ENCODE measurements around the gene LIPC. TPM values are rescaled to one million over a fixed set of nuclear protein-coding genes. Genes with fewer than 3 reads are reported as not detected.

LIPC gene
- polyA plus RNA-seq, 1 experiment, result 0.31 TPM

GRCh38 chr15:58404020-58404419 is 27.8 kb upstream of the LIPC start:
- POLR2A ChIA-PET, result no interaction called here
- Histone ChIP-seq H3K4me3 (ENCODE audit: low read depth, low read length) (no peak overlapping the region), H3K27me3 (ENCODE audit: control insufficient read depth, insufficient read depth, low read length) (no peaks in the 10 kb centered on the region; the same call in 1 of the 2 replicates), H3K36me3 (ENCODE audit: control insufficient read depth, insufficient read depth, low read length) (no peaks in the 10 kb centered on the region)
- CTCF ChIA-PET, result interaction anchor here (1.3 kb wide), 1 partner anchor 11 kb away, joined by 4 read pairs; no protein-coding TSS in a partner anchor
- no peak for DNase-seq (ENCODE audit: low read depth)
- TF ChIP-seq CTCF (IDR thresholded peaks at IDR 0.05; ENCODE audit: insufficient read depth, low read depth, low read length), result no peak

- no peaks in the 10 kb centered on the region for H3K36me3 ChIP-seq (ENCODE audit: control insufficient read depth, insufficient read depth, low read length)
- no peak for DNase-seq (ENCODE audit: low read depth)
- no peak for TF ChIP-seq CTCF (IDR thresholded peaks at IDR 0.05; ENCODE audit: insufficient read depth, low read depth, low read length)
- POLR2A ChIA-PET, result no interaction called here
- no peak overlapping the region for H3K4me3 ChIP-seq (ENCODE audit: low read depth, low read length)
- CTCF ChIA-PET, result interaction anchor here (0.7 to 1.3 kb wide), 5 partner anchors 9 to 1452 kb away, joined by 3 to 4 read pairs (median 3); no protein-coding TSS in a partner anchor
- no peaks in the 10 kb centered on the region; the same call in 1 of the 2 replicates for H3K27me3 ChIP-seq (ENCODE audit: control insufficient read depth, insufficient read depth, low read length)
These were observed 27.1 kb upstream of the LIPC start for GRCh38 chr15:58404722-58405121.

DNA sequence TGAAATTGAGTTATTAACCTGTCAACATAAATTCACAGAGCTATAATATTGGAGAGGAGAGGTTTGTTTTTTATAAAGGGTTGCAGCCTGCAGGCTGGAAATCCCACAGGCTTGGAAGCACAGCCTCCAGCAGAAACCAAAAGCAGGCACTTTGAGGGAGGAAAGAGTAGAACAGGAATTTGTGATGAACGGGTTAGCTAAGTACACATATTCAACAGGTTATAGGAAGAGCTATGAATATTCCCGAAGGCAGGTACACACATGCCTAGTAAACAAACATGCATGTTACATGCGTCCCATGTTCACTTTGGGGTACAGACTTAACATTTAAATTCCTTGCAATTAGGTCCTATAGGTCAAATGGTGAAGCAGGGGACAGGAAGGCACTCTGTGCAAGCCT is 25.9 kb upstream of the LIPC start:
- no peaks in the 10 kb centered on the region; the same call in 1 of the 2 replicates for H3K27me3 ChIP-seq (ENCODE audit: control insufficient read depth, insufficient read depth, low read length)
- no peaks in the 10 kb centered on the region for H3K36me3 ChIP-seq (ENCODE audit: control insufficient read depth, insufficient read depth, low read length)
- H3K4me3 ChIP-seq (ENCODE audit: low read depth, low read length), result no peak overlapping the region
- TF ChIP-seq CTCF (IDR thresholded peaks at IDR 0.05; ENCODE audit: insufficient read depth, low read depth, low read length), result no peak
- POLR2A ChIA-PET, result no interaction called here
- CTCF ChIA-PET, result interaction anchor here (1.0 to 1.2 kb wide), 2 partner anchors 14 to 23 kb away, joined by 3 read pairs; no protein-coding TSS in a partner anchor
- no peak for DNase-seq (ENCODE audit: low read depth)

- Histone ChIP-seq H3K4me3 (ENCODE audit: low read depth, low read length) (no peak overlapping the region), H3K36me3 (ENCODE audit: control insufficient read depth, insufficient read depth, low read length) (no peaks in the 10 kb centered on the region), H3K27me3 (ENCODE audit: control insufficient read depth, insufficient read depth, low read length) (no peaks in the 10 kb centered on the region; the same call in 1 of the 2 replicates)
- CTCF ChIA-PET, result interaction anchor here (0.6 kb wide), 1 partner anchor 22 kb away, joined by 4 read pairs; no protein-coding TSS in a partner anchor
- no peak for TF ChIP-seq CTCF (IDR thresholded peaks at IDR 0.05; ENCODE audit: insufficient read depth, low read depth, low read length)
- POLR2A ChIA-PET, result no interaction called here
- no peak for DNase-seq (ENCODE audit: low read depth)
These were observed 25.0 kb upstream of the LIPC start for GRCh38 chr15:58406811-58407210.

DNA sequence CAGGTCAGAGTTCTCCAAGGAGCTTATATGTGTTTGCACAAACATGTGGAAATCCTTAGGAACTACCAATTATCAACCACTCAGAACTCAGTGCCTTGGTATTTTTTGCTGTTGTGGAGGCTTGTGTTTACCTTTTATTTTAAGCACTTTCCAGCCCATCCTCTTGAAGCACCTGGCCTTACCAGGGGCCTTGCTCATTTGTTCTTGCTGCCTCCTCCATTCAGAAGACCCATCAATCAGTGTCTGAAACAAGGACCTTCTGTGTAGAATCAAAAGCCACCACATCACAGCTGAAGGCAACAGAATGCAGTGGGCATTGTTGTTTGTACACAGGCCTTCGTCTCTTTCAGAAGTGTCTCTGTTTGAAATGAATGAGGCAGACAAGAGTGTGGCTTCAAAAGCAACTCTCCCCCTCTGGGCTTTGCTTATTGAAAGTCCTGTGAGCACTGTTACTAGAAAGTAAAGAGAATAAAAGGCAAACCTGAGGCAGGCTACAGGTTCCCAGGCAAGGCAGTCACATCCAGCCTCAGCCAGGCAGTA is 24.5 kb upstream of the LIPC start:
- POLR2A ChIA-PET, result no interaction called here
- CTCF ChIA-PET, result no interaction called here
- no peak for DNase-seq (ENCODE audit: low read depth)
- no peaks in the 10 kb centered on the region for H3K36me3 ChIP-seq (ENCODE audit: control insufficient read depth, insufficient read depth, low read length)
- no peak for TF ChIP-seq CTCF (IDR thresholded peaks at IDR 0.05; ENCODE audit: insufficient read depth, low read depth, low read length)
- no peak overlapping the region for H3K4me3 ChIP-seq (ENCODE audit: low read depth, low read length)
- no peaks in the 10 kb centered on the region; the same call in 1 of the 2 replicates for H3K27me3 ChIP-seq (ENCODE audit: control insufficient read depth, insufficient read depth, low read length)

All from BJ (cell line).